Measurements from ENCODE around the gene PLEKHG7. TPM values are rescaled to one million over a fixed set of nuclear protein-coding genes. Genes with fewer than 3 reads are reported as not detected.

PLEKHG7 gene
- total and polyA plus RNA-seq, 8 donors: 0.29 to 2.7 (median 0.59) TPM; not detected in 2

GRCh38 chr12:92736605-92737004 is 33.8 kb downstream of the PLEKHG7 start:
- Histone ChIP-seq H3K4me1 (peaks cover 0 to 10% (median 2%) of the 10 kb centered on the region in 4 donors), H3K4me3 (no peak overlapping the region), H3K27ac (no peak overlapping the region), H3K9me3 (no peaks in the 10 kb centered on the region), H3K36me3 (no peaks in the 10 kb centered on the region), H3K27me3 (no peaks in the 10 kb centered on the region)
- WGBS, 5 donors: 44 to 69% (median 53%) methylated on average over 6 of the region's 6 CpGs
- no peak for DNase-seq
- intact Hi-C loops (cut with DNase I; ENCODE audit: low total_unique reads): no loop called here
- no peak for TF ChIP-seq CTCF (IDR thresholded peaks at IDR 0.05)
- TF ChIP-seq POLR2AphosphoS5 (IDR thresholded peaks at IDR 0.05): no peak
- TF ChIP-seq EP300 (IDR thresholded peaks at IDR 0.05): no peak
- TF ChIP-seq POLR2A (IDR thresholded peaks at IDR 0.05): no peak

GRCh38 chr12:92737855-92738850 is 35.4 kb downstream of the PLEKHG7 start:
- Histone ChIP-seq H3K4me1 (peaks cover 0 to 10% (median 2%) of the 10 kb centered on the region in 4 donors), H3K27me3 (no peaks in the 10 kb centered on the region), H3K36me3 (no peaks in the 10 kb centered on the region), H3K4me3 (no peak overlapping the region), H3K9me3 (no peaks in the 10 kb centered on the region), H3K27ac (no peak overlapping the region)
- intact Hi-C loops (cut with DNase I; ENCODE audit: low total_unique reads): no loop called here
- DNase-seq: no peak
- WGBS, 5 donors: 87 to 94% (median 90%) methylated on average over 7 of the region's 7 CpGs
- TF ChIP-seq CTCF (IDR thresholded peaks at IDR 0.05) (no peak), POLR2AphosphoS5 (IDR thresholded peaks at IDR 0.05) (no peak), POLR2A (IDR thresholded peaks at IDR 0.05) (no peak), EP300 (IDR thresholded peaks at IDR 0.05) (no peak)

- no peak for TF ChIP-seq EP300 (IDR thresholded peaks at IDR 0.05)
- 79 to 88% (median 84%) methylated on average over 4 of the region's 4 CpGs for WGBS, 5 donors
- no peaks in the 10 kb centered on the region for H3K27me3 ChIP-seq
- DNase-seq: no peak
- no peaks in the 10 kb centered on the region for H3K9me3 ChIP-seq
- no peaks in the 10 kb centered on the region for H3K36me3 ChIP-seq
- intact Hi-C loops (cut with DNase I; ENCODE audit: low total_unique reads): no loop called here
- H3K27ac ChIP-seq: no peak overlapping the region
- no peak overlapping the region for H3K4me3 ChIP-seq
- peaks cover 0 to 10% (median 2%) of the 10 kb centered on the region in 4 donors for H3K4me1 ChIP-seq
Measured at GRCh38 chr12:92739113-92739512, 36.3 kb downstream of the PLEKHG7 start.

GRCh38 chr12:92740411-92740810 is 37.6 kb downstream of the PLEKHG7 start:
- H3K9me3 ChIP-seq: no peaks in the 10 kb centered on the region
- no peak for TF ChIP-seq POLR2A (IDR thresholded peaks at IDR 0.05)
- no peak for TF ChIP-seq POLR2AphosphoS5 (IDR thresholded peaks at IDR 0.05)
- no peak for TF ChIP-seq EP300 (IDR thresholded peaks at IDR 0.05)
- TF ChIP-seq CTCF (IDR thresholded peaks at IDR 0.05): no peak
- intact Hi-C loops (cut with DNase I; ENCODE audit: low total_unique reads): no loop called here

GRCh38 chr12:92743026-92743425 is 40.2 kb downstream of the PLEKHG7 start:
- TF ChIP-seq POLR2A (IDR thresholded peaks at IDR 0.05): no peak
- TF ChIP-seq EP300 (IDR thresholded peaks at IDR 0.05): no peak
- TF ChIP-seq CTCF (IDR thresholded peaks at IDR 0.05): no peak
- no peak for TF ChIP-seq POLR2AphosphoS5 (IDR thresholded peaks at IDR 0.05)
- WGBS, 5 donors: 72 to 89% (median 86%) methylated on average over 3 of the region's 3 CpGs

More at GRCh38 chr12:92740411-92740810, 37.6 kb downstream of the PLEKHG7 start:
- H3K27ac ChIP-seq: no peak overlapping the region
- no peaks in the 10 kb centered on the region for H3K27me3 ChIP-seq
- H3K36me3 ChIP-seq: no peaks in the 10 kb centered on the region
- no peak overlapping the region for H3K4me3 ChIP-seq
- DNase-seq: no peak
- H3K4me1 ChIP-seq: peaks cover 0 to 4% (median 1%) of the 10 kb centered on the region in 4 donors

More at GRCh38 chr12:92743026-92743425, 40.2 kb downstream of the PLEKHG7 start:
- H3K4me1 ChIP-seq: no peaks in the 10 kb centered on the region
- H3K36me3 ChIP-seq: no peaks in the 10 kb centered on the region
- intact Hi-C loops (cut with DNase I; ENCODE audit: low total_unique reads): no loop called here
- H3K4me3 ChIP-seq: no peak overlapping the region
- DNase-seq: no peak
- no peaks in the 10 kb centered on the region for H3K9me3 ChIP-seq
- no peaks in the 10 kb centered on the region for H3K27me3 ChIP-seq
- H3K27ac ChIP-seq: no peak overlapping the region
